Rectal smooth muscle tissue (tissue), 1 donor: Measurements from ENCODE around the gene OSM.

ENCODE experiments used
- H3K27ac ChIP-seq: one replicate; pipeline ENCODE4 v1.7.0; 2013; ENCODE audit warnings: low read depth, low read length, inconsistent platforms
- H3K27me3 ChIP-seq: one replicate; pipeline ENCODE4 v1.7.0; 2013; ENCODE audit warnings: low read length; ENCODE audit not compliant: control insufficient read depth, insufficient read depth
- H3K36me3 ChIP-seq: one replicate; pipeline ENCODE4 v1.7.0; 2013; ENCODE audit warnings: low read length; ENCODE audit not compliant: control insufficient read depth, insufficient read depth
- H3K4me1 ChIP-seq: one replicate; pipeline ENCODE4 v1.7.0; 2013; ENCODE audit warnings: low read length; ENCODE audit not compliant: control insufficient read depth, insufficient read depth
- H3K4me3 ChIP-seq: one replicate; pipeline ENCODE4 v1.7.0; 2013; ENCODE audit warnings: low read length
- H3K9ac ChIP-seq: one replicate; pipeline ENCODE4 v1.7.0; 2013; ENCODE audit warnings: low read length

The OSM gene

DNA sequence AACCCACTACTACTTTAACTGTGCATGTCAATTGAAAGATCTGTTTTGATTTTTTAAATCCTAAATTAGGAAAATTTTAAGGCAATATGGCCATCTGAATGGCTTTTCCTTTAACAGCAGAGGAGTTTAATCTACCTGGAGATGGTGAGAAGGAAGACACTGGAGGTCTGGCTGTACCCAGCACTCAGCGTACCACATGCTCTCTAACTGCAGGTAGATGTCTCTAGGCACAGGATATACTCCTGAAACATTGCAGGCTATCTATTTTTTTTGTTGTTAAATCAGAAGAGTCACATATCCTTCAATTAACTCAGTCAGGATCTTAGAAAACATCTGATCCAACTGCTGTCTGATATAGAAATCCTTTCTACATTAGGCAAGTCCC is 40.0 kb upstream of the OSM start:
- H3K4me1 ChIP-seq = peaks cover 66% of the 10 kb centered on the region
- H3K9ac ChIP-seq = no peak overlapping the region
- H3K36me3 ChIP-seq = no peaks in the 10 kb centered on the region
- H3K27ac ChIP-seq = peak overlapping the region; percentile 22
- no peak overlapping the region for H3K4me3 ChIP-seq
- H3K27me3 ChIP-seq = no peaks in the 10 kb centered on the region

DNA sequence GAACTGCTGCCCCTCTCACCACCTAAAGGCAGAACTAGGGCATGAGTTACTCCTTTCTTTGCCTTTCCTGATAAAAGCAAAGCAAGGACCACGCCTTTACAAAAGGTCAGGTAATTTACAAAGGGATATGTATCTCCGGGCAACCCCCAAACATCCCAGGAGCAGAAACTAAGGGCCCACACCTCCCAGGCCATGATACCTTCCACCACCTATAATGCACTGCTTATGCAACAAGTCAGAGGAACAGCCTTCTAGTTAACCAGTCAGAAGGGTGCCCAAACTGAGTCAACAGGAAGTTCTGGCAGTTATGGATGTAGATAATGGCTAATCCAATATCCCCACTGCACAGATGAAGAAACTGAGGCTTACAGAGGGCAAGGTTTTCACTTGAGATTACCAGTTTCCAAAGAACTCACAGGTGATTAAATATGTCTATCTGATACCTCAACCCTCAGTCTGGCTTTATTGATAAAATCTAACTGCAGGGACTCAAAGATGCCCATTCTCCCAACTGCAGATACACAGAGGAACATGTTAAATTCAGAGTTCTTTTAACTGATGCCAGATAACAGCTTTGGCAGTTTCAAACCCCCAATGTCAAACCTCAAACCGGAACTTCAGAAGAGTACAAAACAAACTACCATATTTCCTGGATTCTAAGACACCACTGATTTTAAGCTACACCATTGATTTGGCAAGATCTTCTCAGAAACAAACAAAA is 39.4 kb upstream of the OSM start:
- Histone ChIP-seq H3K4me3 (peak overlapping the region; percentile 32), H3K9ac (no peak overlapping the region), H3K27me3 (no peaks in the 10 kb centered on the region), H3K36me3 (peaks cover 5% of the 10 kb centered on the region), H3K4me1 (peaks cover 64% of the 10 kb centered on the region), H3K27ac (peak overlapping the region; percentile 22)

DNA sequence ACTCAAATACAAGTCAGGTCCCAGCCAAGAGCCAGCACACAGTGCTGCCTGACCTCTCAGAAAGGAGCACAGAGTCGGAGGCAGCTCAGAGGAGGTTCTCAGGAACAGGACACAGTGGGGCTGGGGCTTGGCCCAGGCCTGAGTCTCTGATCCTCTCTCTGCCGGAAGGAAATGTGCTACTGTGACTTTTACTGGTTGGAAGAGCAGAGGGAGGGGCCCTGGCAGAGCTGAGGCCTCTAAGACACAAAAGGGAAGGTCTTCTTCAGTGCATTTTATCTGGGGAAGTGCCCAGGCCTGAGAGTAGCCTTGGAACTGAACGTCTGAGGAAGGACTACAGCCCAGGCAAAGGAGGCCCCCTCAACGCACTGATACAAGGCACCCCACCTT is 38.9 kb upstream of the OSM start:
- H3K27me3 ChIP-seq = no peaks in the 10 kb centered on the region
- no peak overlapping the region for H3K9ac ChIP-seq
- H3K36me3 ChIP-seq = peaks cover 6% of the 10 kb centered on the region
- peak overlapping the region; percentile 32 for H3K4me3 ChIP-seq
- H3K27ac ChIP-seq = peak overlapping the region; percentile 22
- peaks cover 58% of the 10 kb centered on the region for H3K4me1 ChIP-seq

DNA sequence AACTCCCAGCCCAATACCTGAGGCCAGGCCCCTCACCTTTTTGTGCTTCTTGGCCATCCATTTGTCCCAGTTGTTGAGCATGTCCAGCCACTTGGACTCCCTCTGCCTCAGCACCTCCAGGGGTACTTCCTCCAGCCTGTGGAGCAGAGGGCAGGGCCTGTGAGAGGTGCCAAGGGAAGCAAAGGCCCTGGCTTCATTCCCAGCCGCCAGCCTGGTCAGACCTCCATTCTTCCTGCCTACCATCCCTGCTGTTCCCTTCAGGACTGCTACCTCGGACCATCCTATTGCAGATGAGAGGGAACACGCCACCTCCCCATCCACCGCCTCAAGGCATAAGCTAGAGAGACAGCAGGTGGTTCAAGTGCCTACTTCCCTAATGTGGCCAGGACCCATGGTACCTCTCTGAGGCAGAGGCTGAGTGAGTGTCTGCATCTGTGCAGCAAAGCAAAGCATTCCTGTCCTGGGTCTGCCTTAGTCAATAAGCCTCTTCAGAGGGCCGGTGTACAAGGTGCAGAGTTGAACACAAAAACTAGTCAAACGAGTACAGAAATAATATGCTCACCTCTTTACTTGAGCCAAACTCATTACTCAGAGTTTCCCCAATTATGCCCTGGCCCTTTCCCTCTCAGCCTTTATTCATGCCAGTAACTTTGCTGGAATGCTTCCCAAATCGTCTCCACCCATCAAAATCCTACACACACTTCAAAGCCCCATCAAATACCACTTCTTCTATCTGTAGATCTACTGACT is 38.0 kb upstream of the OSM start:
- Histone ChIP-seq H3K4me3 (no peak overlapping the region), H3K27ac (peak overlapping the region; percentile 22), H3K4me1 (peaks cover 50% of the 10 kb centered on the region), H3K36me3 (peaks cover 6% of the 10 kb centered on the region), H3K27me3 (no peaks in the 10 kb centered on the region), H3K9ac (no peak overlapping the region)

DNA sequence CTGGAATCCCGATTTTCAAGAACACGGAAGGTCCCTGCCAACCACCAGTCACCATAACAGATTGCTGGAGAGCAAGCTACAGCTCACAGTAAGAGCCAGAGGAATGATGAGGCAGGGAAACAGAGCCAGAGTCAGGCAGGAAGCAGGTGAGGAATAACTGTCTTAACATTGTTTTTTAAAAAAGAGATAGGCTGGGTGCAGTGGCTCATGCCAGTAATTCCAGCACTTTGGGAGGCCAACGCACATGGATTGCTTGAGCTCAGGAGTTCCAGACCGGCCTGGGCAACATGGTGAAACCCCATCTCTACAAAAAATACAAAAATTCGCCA is 36.1 kb upstream of the OSM start:
- no peak overlapping the region for H3K9ac ChIP-seq
- peaks cover 33% of the 10 kb centered on the region for H3K4me1 ChIP-seq

DNA sequence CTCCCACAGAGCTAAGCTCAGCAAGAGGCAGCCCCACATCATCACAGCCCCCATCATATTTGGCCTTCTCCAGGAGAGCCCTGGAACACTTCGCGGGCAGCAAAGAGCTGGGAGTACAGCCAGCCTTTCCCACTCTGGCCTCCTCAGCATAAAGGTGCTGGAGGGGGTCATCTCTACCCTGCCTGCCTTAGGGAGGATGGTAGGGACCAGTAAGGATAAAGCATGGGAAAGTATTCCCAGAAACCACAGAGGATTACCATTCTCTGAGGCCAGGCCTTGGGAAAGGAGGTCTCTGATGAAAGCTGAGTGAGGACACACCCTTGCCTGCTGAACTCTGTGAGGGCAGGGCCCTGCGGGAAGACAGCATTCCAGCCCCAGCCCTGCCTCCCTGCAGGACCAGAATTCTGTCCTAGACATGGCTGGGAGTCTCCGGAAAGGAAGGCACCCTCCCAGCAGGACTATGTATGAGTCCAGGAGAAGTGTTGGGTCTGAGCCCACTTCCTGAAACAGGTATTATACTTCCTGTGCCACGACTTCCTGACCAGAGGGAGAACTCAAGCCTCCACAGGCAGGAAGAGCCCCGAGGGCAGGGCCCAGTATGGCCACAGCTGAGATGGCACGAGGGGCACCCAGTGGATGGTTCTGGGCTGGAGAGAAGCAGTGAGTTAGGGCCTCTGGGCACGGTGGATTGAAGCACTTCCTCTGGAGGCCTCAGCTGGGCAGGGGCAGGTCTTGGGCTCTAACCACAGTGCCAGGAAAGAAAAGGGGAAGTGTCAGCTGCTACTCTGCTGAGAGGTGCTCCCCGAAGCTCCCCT is 35.6 kb upstream of the OSM start:
- H3K9ac ChIP-seq = no peak overlapping the region
- H3K4me3 ChIP-seq = peak overlapping the region; percentile 30
- H3K36me3 ChIP-seq = peaks cover 17% of the 10 kb centered on the region
- peak overlapping the region; percentile 62 for H3K27ac ChIP-seq
- H3K27me3 ChIP-seq = no peaks in the 10 kb centered on the region
- H3K4me1 ChIP-seq = peaks cover 33% of the 10 kb centered on the region

More for the DNA sequence above, 36.1 kb upstream of the OSM start:
- Histone ChIP-seq H3K27ac (peak overlapping the region; percentile 62), H3K27me3 (no peaks in the 10 kb centered on the region), H3K36me3 (peaks cover 11% of the 10 kb centered on the region), H3K4me3 (no peak overlapping the region)

DNA sequence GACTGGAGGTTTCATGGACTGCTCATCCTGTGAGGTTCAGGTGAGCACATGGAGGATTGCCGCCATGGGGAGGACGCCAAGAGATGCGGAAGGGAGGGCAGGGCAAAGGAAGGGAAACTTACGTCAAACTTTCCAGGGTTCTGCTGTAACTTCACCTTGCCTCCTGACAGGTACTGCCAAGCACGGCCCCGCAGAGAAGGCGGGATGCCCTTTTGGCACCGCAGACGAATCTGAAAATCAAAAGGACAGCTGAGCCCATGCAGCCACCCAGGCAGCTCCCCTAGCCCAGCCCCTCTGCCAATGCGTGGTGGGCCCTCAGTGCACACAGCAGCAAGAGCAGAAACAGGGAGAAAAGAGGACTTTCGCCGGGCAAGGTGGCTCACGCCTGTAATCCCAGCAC is 32.7 kb upstream of the OSM start:
- Histone ChIP-seq H3K4me1 (peaks cover 8% of the 10 kb centered on the region), H3K27me3 (no peaks in the 10 kb centered on the region), H3K36me3 (peaks cover 21% of the 10 kb centered on the region), H3K27ac (no peak overlapping the region), H3K9ac (no peak overlapping the region), H3K4me3 (no peak overlapping the region)

DNA sequence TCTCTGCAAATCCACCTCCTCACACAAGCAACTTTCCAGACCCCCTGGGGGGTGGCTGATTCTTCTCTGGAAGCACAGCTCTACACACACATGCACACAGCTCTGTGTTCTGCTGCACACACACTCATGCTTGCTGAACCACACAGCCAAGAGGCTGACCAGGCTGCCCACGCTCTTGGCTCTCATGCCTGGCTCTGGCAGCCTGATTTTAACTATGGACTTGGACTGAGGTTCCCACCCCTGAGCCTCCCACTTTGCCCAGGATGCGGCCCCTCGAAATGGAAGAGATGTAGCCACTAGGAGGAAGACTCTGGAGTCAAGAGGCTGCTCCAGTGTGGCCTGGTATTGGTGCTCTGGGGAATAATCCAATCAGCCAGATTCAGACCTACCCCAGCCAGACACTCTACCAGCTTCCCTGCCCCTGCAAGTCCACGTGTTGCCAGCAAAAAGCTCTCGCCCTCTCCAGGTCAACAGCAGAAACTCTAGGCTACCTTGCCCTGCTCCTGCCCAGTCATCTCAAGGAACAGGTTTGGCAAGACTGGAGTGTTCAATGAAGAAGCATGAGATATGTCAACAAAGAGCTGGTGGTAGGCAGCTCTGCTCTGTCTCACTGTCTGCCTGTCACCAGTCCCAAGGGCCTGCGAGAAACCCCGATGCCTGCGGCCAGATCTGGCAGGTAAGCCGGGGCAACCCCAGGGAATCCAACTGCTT is 31.5 kb upstream of the OSM start:
- Histone ChIP-seq H3K4me1 (peaks cover 8% of the 10 kb centered on the region), H3K36me3 (peaks cover 29% of the 10 kb centered on the region), H3K27me3 (no peaks in the 10 kb centered on the region), H3K27ac (no peak overlapping the region), H3K4me3 (no peak overlapping the region), H3K9ac (no peak overlapping the region)

DNA sequence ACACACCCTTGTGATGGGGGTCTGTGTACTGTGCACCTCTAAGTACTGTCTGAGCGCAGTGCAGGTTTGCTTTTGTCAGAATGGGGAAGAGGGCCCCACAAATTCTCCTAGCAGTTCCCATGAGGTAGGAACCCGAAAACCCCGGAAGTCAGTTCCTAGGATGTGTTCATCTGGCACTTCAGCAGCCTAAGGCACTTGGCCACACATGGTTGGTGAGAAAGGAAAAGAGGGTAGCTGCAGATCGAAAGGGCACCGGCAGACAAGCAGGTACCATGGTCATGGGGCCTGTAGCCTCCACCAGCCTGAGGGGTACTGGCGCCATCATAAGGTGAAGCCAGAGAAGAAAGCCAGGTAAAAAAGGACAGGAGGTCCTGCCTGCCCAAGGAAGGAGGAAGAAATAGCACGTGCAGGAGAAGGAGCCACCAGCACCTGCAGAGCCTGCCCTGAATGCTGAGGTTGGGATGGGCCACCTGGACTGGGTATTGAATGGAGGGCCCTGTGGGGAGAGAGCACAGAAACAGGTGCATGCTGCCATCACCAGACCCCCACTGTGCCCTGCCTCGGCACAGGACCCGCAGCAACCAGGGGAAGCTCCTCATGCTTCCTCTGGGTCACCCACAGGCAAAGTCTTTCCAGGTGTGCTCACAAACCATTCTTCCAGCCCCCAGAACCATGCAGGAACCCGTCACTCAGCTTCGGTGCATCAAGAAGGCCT is 30.8 kb upstream of the OSM start:
- Histone ChIP-seq H3K4me3 (no peak overlapping the region), H3K4me1 (peaks cover 8% of the 10 kb centered on the region), H3K9ac (no peak overlapping the region), H3K27me3 (no peaks in the 10 kb centered on the region), H3K27ac (no peak overlapping the region), H3K36me3 (peaks cover 35% of the 10 kb centered on the region)

DNA sequence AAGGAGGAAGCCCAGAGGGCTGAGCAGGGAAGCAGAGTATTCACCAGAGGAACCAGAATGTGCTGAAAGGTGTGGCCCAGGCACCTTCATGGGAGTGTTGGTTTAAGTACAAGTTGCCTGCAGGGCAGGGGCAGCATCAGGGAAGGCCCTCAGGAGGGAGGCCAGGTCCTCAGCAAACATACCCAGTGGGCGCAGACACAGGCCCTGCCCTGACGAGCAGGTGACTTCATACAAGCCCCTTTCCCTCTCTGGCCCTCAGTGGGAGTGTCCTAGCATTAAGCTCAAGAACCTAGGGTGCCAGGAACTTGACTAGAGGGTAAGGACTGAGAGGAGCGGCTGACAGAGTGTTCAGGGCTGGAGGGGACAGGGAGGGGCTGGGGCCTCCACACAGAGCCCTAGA is 30.2 kb upstream of the OSM start:
- H3K36me3 ChIP-seq = peaks cover 37% of the 10 kb centered on the region
- no peak overlapping the region for H3K27ac ChIP-seq
- no peak overlapping the region for H3K9ac ChIP-seq
- no peaks in the 10 kb centered on the region for H3K27me3 ChIP-seq
- no peak overlapping the region for H3K4me3 ChIP-seq
- H3K4me1 ChIP-seq = peaks cover 2% of the 10 kb centered on the region

DNA sequence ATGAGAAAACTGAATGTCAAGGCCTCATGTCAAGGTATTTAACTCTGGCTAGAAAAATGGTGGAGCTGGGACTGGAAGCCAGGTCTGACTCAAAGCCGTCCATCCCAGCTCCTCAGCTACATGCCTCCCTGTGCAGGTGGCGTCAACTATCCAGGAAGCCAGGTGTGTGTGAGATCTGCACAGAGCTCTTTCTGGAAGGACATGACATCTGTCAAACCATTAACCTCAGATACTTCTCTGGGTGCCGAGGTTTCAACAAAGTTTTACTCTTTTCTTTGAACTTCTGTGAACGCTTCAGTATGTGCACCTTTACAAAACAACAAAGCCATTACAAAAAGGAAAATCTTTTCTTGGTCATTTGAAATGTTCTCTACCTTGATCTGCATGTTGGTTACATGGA is 29.7 kb upstream of the OSM start:
- no peak overlapping the region for H3K4me3 ChIP-seq
- H3K27ac ChIP-seq = no peak overlapping the region
- peaks cover 34% of the 10 kb centered on the region for H3K36me3 ChIP-seq
- no peaks in the 10 kb centered on the region for H3K27me3 ChIP-seq
- no peak overlapping the region for H3K9ac ChIP-seq
- H3K4me1 ChIP-seq = peaks cover 3% of the 10 kb centered on the region
